ENCODE data around the gene ACSL1.

The ACSL1 gene

GRCh38 chr4:184756399-184756798 is 69.4 kb downstream of the ACSL1 start:
- Histone ChIP-seq H3K27me3 (ENCODE audit: control insufficient read depth in 1 of 2, insufficient read depth in 2 of 2, low read length in 2 of 2) (no peaks in the 10 kb centered on the region), H3K9ac (ENCODE audit: low read length in 2 of 2) (no peak overlapping the region), H3K27ac (ENCODE audit: low read length) (no peak overlapping the region), H3K4me3 (ENCODE audit: low read length in 2 of 2) (no peak overlapping the region), H3K9me3 (ENCODE audit: control insufficient read depth in 2 of 2, low read length in 2 of 2) (no peaks in the 10 kb centered on the region), H3K4me1 (ENCODE audit: control insufficient read depth, insufficient read depth, low read length) (no peaks in the 10 kb centered on the region), H3K36me3 (ENCODE audit: control insufficient read depth in 2 of 2, insufficient read depth in 2 of 2, low read length in 2 of 2) (peaks cover 22 to 28% of the 10 kb centered on the region in 2 donors)

- Histone ChIP-seq H3K9me3 (ENCODE audit: control insufficient read depth in 2 of 2, low read length in 2 of 2) (no peaks in the 10 kb centered on the region), H3K4me1 (ENCODE audit: control insufficient read depth, insufficient read depth, low read length) (no peaks in the 10 kb centered on the region), H3K4me3 (ENCODE audit: low read length in 2 of 2) (no peak overlapping the region), H3K27me3 (ENCODE audit: control insufficient read depth in 1 of 2, insufficient read depth in 2 of 2, low read length in 2 of 2) (no peaks in the 10 kb centered on the region), H3K27ac (ENCODE audit: low read length) (no peak overlapping the region), H3K36me3 (ENCODE audit: control insufficient read depth in 2 of 2, insufficient read depth in 2 of 2, low read length in 2 of 2) (peaks cover 12 to 20% of the 10 kb centered on the region in 2 donors), H3K9ac (ENCODE audit: low read length in 2 of 2) (no peak overlapping the region)
Measured at GRCh38 chr4:184755278-184755677, 70.5 kb downstream of the ACSL1 start.

GRCh38 chr4:184752496-184753275 is 73.1 kb downstream of the ACSL1 start:
- Histone ChIP-seq H3K27ac (ENCODE audit: low read length) (no peak overlapping the region), H3K9me3 (ENCODE audit: control insufficient read depth in 2 of 2, low read length in 2 of 2) (no peaks in the 10 kb centered on the region), H3K36me3 (ENCODE audit: control insufficient read depth in 2 of 2, insufficient read depth in 2 of 2, low read length in 2 of 2) (peaks cover 9 to 15% of the 10 kb centered on the region in 2 donors), H3K27me3 (ENCODE audit: control insufficient read depth in 1 of 2, insufficient read depth in 2 of 2, low read length in 2 of 2) (no peaks in the 10 kb centered on the region), H3K4me1 (ENCODE audit: control insufficient read depth, insufficient read depth, low read length) (no peaks in the 10 kb centered on the region), H3K4me3 (ENCODE audit: low read length in 2 of 2) (no peak overlapping the region), H3K9ac (ENCODE audit: low read length in 2 of 2) (no peak overlapping the region)

- Histone ChIP-seq H3K4me3 (ENCODE audit: low read length in 2 of 2) (no peak overlapping the region), H3K9ac (ENCODE audit: low read length in 2 of 2) (no peak overlapping the region), H3K9me3 (ENCODE audit: control insufficient read depth in 2 of 2, low read length in 2 of 2) (no peaks in the 10 kb centered on the region), H3K36me3 (ENCODE audit: control insufficient read depth in 2 of 2, insufficient read depth in 2 of 2, low read length in 2 of 2) (peaks cover 3 to 10% of the 10 kb centered on the region in 2 donors), H3K4me1 (ENCODE audit: control insufficient read depth, insufficient read depth, low read length) (peaks cover 11% of the 10 kb centered on the region), H3K27ac (ENCODE audit: low read length) (no peak overlapping the region), H3K27me3 (ENCODE audit: control insufficient read depth in 1 of 2, insufficient read depth in 2 of 2, low read length in 2 of 2) (no peaks in the 10 kb centered on the region)
Measured at GRCh38 chr4:184751585-184751956, 74.2 kb downstream of the ACSL1 start.

GRCh38 chr4:184750926-184751584 is 74.7 kb downstream of the ACSL1 start:
- Histone ChIP-seq H3K27me3 (ENCODE audit: control insufficient read depth in 1 of 2, insufficient read depth in 2 of 2, low read length in 2 of 2) (no peaks in the 10 kb centered on the region), H3K27ac (ENCODE audit: low read length) (no peak overlapping the region), H3K4me1 (ENCODE audit: control insufficient read depth, insufficient read depth, low read length) (peaks cover 16% of the 10 kb centered on the region), H3K36me3 (ENCODE audit: control insufficient read depth in 2 of 2, insufficient read depth in 2 of 2, low read length in 2 of 2) (peaks cover 0 to 10% of the 10 kb centered on the region in 2 donors), H3K4me3 (ENCODE audit: low read length in 2 of 2) (no peak overlapping the region), H3K9ac (ENCODE audit: low read length in 2 of 2) (no peak overlapping the region), H3K9me3 (ENCODE audit: control insufficient read depth in 2 of 2, low read length in 2 of 2) (no peaks in the 10 kb centered on the region)

- Histone ChIP-seq H3K4me1 (ENCODE audit: control insufficient read depth, insufficient read depth, low read length) (peaks cover 20% of the 10 kb centered on the region), H3K4me3 (ENCODE audit: low read length in 2 of 2) (no peak overlapping the region), H3K9me3 (ENCODE audit: control insufficient read depth in 2 of 2, low read length in 2 of 2) (no peaks in the 10 kb centered on the region), H3K27ac (ENCODE audit: low read length) (no peak overlapping the region), H3K36me3 (ENCODE audit: control insufficient read depth in 2 of 2, insufficient read depth in 2 of 2, low read length in 2 of 2) (no peaks in the 10 kb centered on the region), H3K9ac (ENCODE audit: low read length in 2 of 2) (no peak overlapping the region), H3K27me3 (ENCODE audit: control insufficient read depth in 1 of 2, insufficient read depth in 2 of 2, low read length in 2 of 2) (no peaks in the 10 kb centered on the region)
Measured at GRCh38 chr4:184748251-184748652, 77.5 kb downstream of the ACSL1 start.

- H3K27me3 ChIP-seq (ENCODE audit: control insufficient read depth in 1 of 2, insufficient read depth in 2 of 2, low read length in 2 of 2) = no peaks in the 10 kb centered on the region
- peaks cover 20% of the 10 kb centered on the region for H3K4me1 ChIP-seq (ENCODE audit: control insufficient read depth, insufficient read depth, low read length)
- peak overlapping the region; percentile 6 to 21 for H3K9ac ChIP-seq (ENCODE audit: low read length in 2 of 2)
- no peak overlapping the region for H3K4me3 ChIP-seq (ENCODE audit: low read length in 2 of 2)
- peak overlapping the region; percentile 80 for H3K27ac ChIP-seq (ENCODE audit: low read length)
- no peaks in the 10 kb centered on the region for H3K36me3 ChIP-seq (ENCODE audit: control insufficient read depth in 2 of 2, insufficient read depth in 2 of 2, low read length in 2 of 2)
- no peaks in the 10 kb centered on the region for H3K9me3 ChIP-seq (ENCODE audit: control insufficient read depth in 2 of 2, low read length in 2 of 2)
Measured at GRCh38 chr4:184747034-184747830, 78.5 kb downstream of the ACSL1 start.

GRCh38 chr4:184745831-184746795 is 79.7 kb downstream of the ACSL1 start:
- no peaks in the 10 kb centered on the region for H3K36me3 ChIP-seq (ENCODE audit: control insufficient read depth in 2 of 2, insufficient read depth in 2 of 2, low read length in 2 of 2)
- peak overlapping the region; percentile 15 to 58 for H3K4me3 ChIP-seq (ENCODE audit: low read length in 2 of 2)
- no peaks in the 10 kb centered on the region for H3K27me3 ChIP-seq (ENCODE audit: control insufficient read depth in 1 of 2, insufficient read depth in 2 of 2, low read length in 2 of 2)
- peaks cover 20% of the 10 kb centered on the region for H3K4me1 ChIP-seq (ENCODE audit: control insufficient read depth, insufficient read depth, low read length)
- H3K27ac ChIP-seq (ENCODE audit: low read length) = peak overlapping the region; percentile 80
- H3K9me3 ChIP-seq (ENCODE audit: control insufficient read depth in 2 of 2, low read length in 2 of 2) = no peaks in the 10 kb centered on the region
- H3K9ac ChIP-seq (ENCODE audit: low read length in 2 of 2) = peak overlapping the region; percentile 34 to 58

GRCh38 chr4:184744236-184744635 is 81.5 kb downstream of the ACSL1 start:
- no peak overlapping the region for H3K4me3 ChIP-seq (ENCODE audit: low read length in 2 of 2)
- no peak overlapping the region for H3K27ac ChIP-seq (ENCODE audit: low read length)
- H3K36me3 ChIP-seq (ENCODE audit: control insufficient read depth in 2 of 2, insufficient read depth in 2 of 2, low read length in 2 of 2) = no peaks in the 10 kb centered on the region
- H3K9me3 ChIP-seq (ENCODE audit: control insufficient read depth in 2 of 2, low read length in 2 of 2) = no peaks in the 10 kb centered on the region
- H3K9ac ChIP-seq (ENCODE audit: low read length in 2 of 2) = no peak overlapping the region
- H3K4me1 ChIP-seq (ENCODE audit: control insufficient read depth, insufficient read depth, low read length) = peaks cover 20% of the 10 kb centered on the region
- H3K27me3 ChIP-seq (ENCODE audit: control insufficient read depth in 1 of 2, insufficient read depth in 2 of 2, low read length in 2 of 2) = no peaks in the 10 kb centered on the region

- Histone ChIP-seq H3K4me1 (ENCODE audit: control insufficient read depth, insufficient read depth, low read length) (peaks cover 20% of the 10 kb centered on the region), H3K36me3 (ENCODE audit: control insufficient read depth in 2 of 2, insufficient read depth in 2 of 2, low read length in 2 of 2) (no peaks in the 10 kb centered on the region), H3K27me3 (ENCODE audit: control insufficient read depth in 1 of 2, insufficient read depth in 2 of 2, low read length in 2 of 2) (no peaks in the 10 kb centered on the region), H3K9ac (ENCODE audit: low read length in 2 of 2) (no peak overlapping the region), H3K4me3 (ENCODE audit: low read length in 2 of 2) (no peak overlapping the region), H3K9me3 (ENCODE audit: control insufficient read depth in 2 of 2, low read length in 2 of 2) (no peaks in the 10 kb centered on the region), H3K27ac (ENCODE audit: low read length) (no peak overlapping the region)
Measured at GRCh38 chr4:184743650-184744049, 82.1 kb downstream of the ACSL1 start.

All from stomach smooth muscle (tissue), 2 donors.